ENCODE results near the gene ATPAF2. TPM values are rescaled to one million over a fixed set of nuclear protein-coding genes. Genes with fewer than 3 reads are reported as not detected.

ATPAF2 gene
- total and polyA plus RNA-seq, 4 donors = 7.1 to 19.9 (median 17.4) TPM

GRCh38 chr17:18043491-18043890 is 4.5 kb upstream of the ATPAF2 start:
- Histone ChIP-seq H3K4me3 (ENCODE audit: low read length in 2 of 2) (no peak overlapping the region), H3K27ac (ENCODE audit: low read depth in 1 of 2, low read length in 2 of 2) (no peak overlapping the region), H3K4me1 (ENCODE audit: control insufficient read depth in 1 of 2, insufficient read depth in 2 of 2, low read length in 2 of 2) (no peaks in the 10 kb centered on the region), H3K27me3 (ENCODE audit: control insufficient read depth in 1 of 2, insufficient read depth in 2 of 2, low read length in 1 of 2) (no peaks in the 10 kb centered on the region), H3K36me3 (ENCODE audit: control insufficient read depth in 1 of 2, insufficient read depth in 2 of 2, low read length in 1 of 2) (peaks cover 2 to 4% of the 10 kb centered on the region in 2 donors), H3K9me3 (ENCODE audit: control insufficient read depth, low read length) (no peaks in the 10 kb centered on the region)
- no peak for DNase-seq
- no peak for ATAC-seq (ENCODE audit: low FRiP score)
- 23 to 35% methylated on average over 1 of the region's 1 CpG for WGBS, 2 donors
- intact Hi-C loops (cut with DNase I) = no loop called here

- no peaks in the 10 kb centered on the region for H3K9me3 ChIP-seq (ENCODE audit: control insufficient read depth, low read length)
- WGBS, 2 donors = 82 to 86% methylated on average over 8 of the region's 8 CpGs
- peaks cover 2 to 4% of the 10 kb centered on the region in 2 donors for H3K36me3 ChIP-seq (ENCODE audit: control insufficient read depth in 1 of 2, insufficient read depth in 2 of 2, low read length in 1 of 2)
- H3K4me1 ChIP-seq (ENCODE audit: control insufficient read depth in 1 of 2, insufficient read depth in 2 of 2, low read length in 2 of 2) = no peaks in the 10 kb centered on the region
- H3K27me3 ChIP-seq (ENCODE audit: control insufficient read depth in 1 of 2, insufficient read depth in 2 of 2, low read length in 1 of 2) = no peaks in the 10 kb centered on the region
- DNase-seq = no peak
- intact Hi-C loops (cut with DNase I) = no loop called here
- no peak for ATAC-seq (ENCODE audit: low FRiP score)
- no peak overlapping the region for H3K27ac ChIP-seq (ENCODE audit: low read depth in 1 of 2, low read length in 2 of 2)
- H3K4me3 ChIP-seq (ENCODE audit: low read length in 2 of 2) = no peak overlapping the region
Measured at GRCh38 chr17:18042983-18043382, 4.0 kb upstream of the ATPAF2 start.

- Histone ChIP-seq H3K9me3 (ENCODE audit: control insufficient read depth, low read length) (no peaks in the 10 kb centered on the region), H3K4me1 (ENCODE audit: control insufficient read depth in 1 of 2, insufficient read depth in 2 of 2, low read length in 2 of 2) (no peaks in the 10 kb centered on the region), H3K36me3 (ENCODE audit: control insufficient read depth in 1 of 2, insufficient read depth in 2 of 2, low read length in 1 of 2) (no peaks in the 10 kb centered on the region), H3K4me3 (ENCODE audit: low read length in 2 of 2) (no peak overlapping the region), H3K27ac (ENCODE audit: low read depth in 1 of 2, low read length in 2 of 2) (no peak overlapping the region), H3K27me3 (ENCODE audit: control insufficient read depth in 1 of 2, insufficient read depth in 2 of 2, low read length in 1 of 2) (no peaks in the 10 kb centered on the region)
- no peak for ATAC-seq (ENCODE audit: low FRiP score)
- WGBS, 2 donors = 53 to 54% methylated on average over 1 of the region's 1 CpG
- DNase-seq = no peak
- intact Hi-C loops (cut with DNase I) = no loop called here
Measured at GRCh38 chr17:18041776-18042175, 2.8 kb upstream of the ATPAF2 start.

- Histone ChIP-seq H3K4me3 (ENCODE audit: low read length in 2 of 2) (peak overlapping the region; percentile 31 to 52), H3K27me3 (ENCODE audit: control insufficient read depth in 1 of 2, insufficient read depth in 2 of 2, low read length in 1 of 2) (no peaks in the 10 kb centered on the region), H3K36me3 (ENCODE audit: control insufficient read depth in 1 of 2, insufficient read depth in 2 of 2, low read length in 1 of 2) (no peaks in the 10 kb centered on the region), H3K4me1 (ENCODE audit: control insufficient read depth in 1 of 2, insufficient read depth in 2 of 2, low read length in 2 of 2) (no peaks in the 10 kb centered on the region), H3K27ac (ENCODE audit: low read depth in 1 of 2, low read length in 2 of 2) (no peak overlapping the region), H3K9me3 (ENCODE audit: control insufficient read depth, low read length) (no peaks in the 10 kb centered on the region)
- 23 to 24% methylated on average over 6 of the region's 6 CpGs for whole genome bisulfite sequencing, 2 donors
- intact Hi-C loops (cut with DNase I) = no loop called here
- ATAC-seq (ENCODE audit: low FRiP score) (no peak), DNase-seq (no peak)
Measured at GRCh38 chr17:18040261-18040858, 1.4 kb upstream of the ATPAF2 start.

GRCh38 chr17:18039535-18040260 is 730 bp upstream of the ATPAF2 start:
- Histone ChIP-seq H3K27ac (ENCODE audit: low read depth in 1 of 2, low read length in 2 of 2) (no peak overlapping the region), H3K36me3 (ENCODE audit: control insufficient read depth in 1 of 2, insufficient read depth in 2 of 2, low read length in 1 of 2) (no peaks in the 10 kb centered on the region), H3K4me3 (ENCODE audit: low read length in 2 of 2) (peak overlapping the region; percentile 31 to 52), H3K9me3 (ENCODE audit: control insufficient read depth, low read length) (no peaks in the 10 kb centered on the region), H3K4me1 (ENCODE audit: control insufficient read depth in 1 of 2, insufficient read depth in 2 of 2, low read length in 2 of 2) (no peaks in the 10 kb centered on the region), H3K27me3 (ENCODE audit: control insufficient read depth in 1 of 2, insufficient read depth in 2 of 2, low read length in 1 of 2) (no peaks in the 10 kb centered on the region)
- intact Hi-C loops (cut with DNase I) = loop anchor here in 1 of 2 donors (1.0 to 10.0 kb wide), 3 partner anchors 67 to 265 kb away; partner anchors contain the start of genes DRC3 and TOM1L2
- DNase-seq (peak in 1 of 2 donors; percentile 67), ATAC-seq (ENCODE audit: low FRiP score) (peak; percentile 66)
- 0 to 1% methylated on average over 60 to 81 of the region's 81 CpGs for WGBS, 2 donors

- no peaks in the 10 kb centered on the region for H3K36me3 ChIP-seq (ENCODE audit: control insufficient read depth in 1 of 2, insufficient read depth in 2 of 2, low read length in 1 of 2)
Measured at GRCh38 chr17:18038149-18038850, 668 bp downstream of the ATPAF2 start.

GRCh38 chr17:18037486-18037885 is 1.5 kb downstream of the ATPAF2 start:
- intact Hi-C loops (cut with DNase I) = loop anchor here in 1 of 2 donors (10.0 kb wide), 2 partner anchors 223 to 263 kb away; no protein-coding TSS in a partner anchor
- no peak overlapping the region for H3K27ac ChIP-seq (ENCODE audit: low read depth in 1 of 2, low read length in 2 of 2)
- H3K9me3 ChIP-seq (ENCODE audit: control insufficient read depth, low read length) = no peaks in the 10 kb centered on the region
- no peaks in the 10 kb centered on the region for H3K27me3 ChIP-seq (ENCODE audit: control insufficient read depth in 1 of 2, insufficient read depth in 2 of 2, low read length in 1 of 2)
- DNase-seq (no peak), ATAC-seq (ENCODE audit: low FRiP score) (no peak)
- H3K36me3 ChIP-seq (ENCODE audit: control insufficient read depth in 1 of 2, insufficient read depth in 2 of 2, low read length in 1 of 2) = no peaks in the 10 kb centered on the region
- 76 to 79% methylated on average over 6 of the region's 6 CpGs for WGBS, 2 donors
- H3K4me3 ChIP-seq (ENCODE audit: low read length in 2 of 2) = no peak overlapping the region
- no peaks in the 10 kb centered on the region for H3K4me1 ChIP-seq (ENCODE audit: control insufficient read depth in 1 of 2, insufficient read depth in 2 of 2, low read length in 2 of 2)

More at GRCh38 chr17:18038149-18038850, 668 bp downstream of the ATPAF2 start:
- Histone ChIP-seq H3K27ac (ENCODE audit: low read depth in 1 of 2, low read length in 2 of 2) (peak overlapping the region in 1 of 2 donors; percentile 49), H3K9me3 (ENCODE audit: control insufficient read depth, low read length) (no peaks in the 10 kb centered on the region), H3K4me1 (ENCODE audit: control insufficient read depth in 1 of 2, insufficient read depth in 2 of 2, low read length in 2 of 2) (no peaks in the 10 kb centered on the region), H3K4me3 (ENCODE audit: low read length in 2 of 2) (peak overlapping the region; percentile 54 to 83), H3K27me3 (ENCODE audit: control insufficient read depth in 1 of 2, insufficient read depth in 2 of 2, low read length in 1 of 2) (no peaks in the 10 kb centered on the region)
- ATAC-seq (ENCODE audit: low FRiP score) = no peak
- DNase-seq = no peak
- intact Hi-C loops (cut with DNase I) = loop anchor here in 1 of 2 donors (10.0 kb wide), 2 partner anchors 223 to 263 kb away; no protein-coding TSS in a partner anchor
- 8% methylated on average over 13 of the region's 13 CpGs for WGBS, 2 donors

GRCh38 chr17:18035704-18036103 is 3.3 kb downstream of the ATPAF2 start:
- Histone ChIP-seq H3K4me1 (ENCODE audit: control insufficient read depth in 1 of 2, insufficient read depth in 2 of 2, low read length in 2 of 2) (no peaks in the 10 kb centered on the region), H3K4me3 (ENCODE audit: low read length in 2 of 2) (no peak overlapping the region), H3K36me3 (ENCODE audit: control insufficient read depth in 1 of 2, insufficient read depth in 2 of 2, low read length in 1 of 2) (peaks cover 0 to 2% of the 10 kb centered on the region in 2 donors), H3K27me3 (ENCODE audit: control insufficient read depth in 1 of 2, insufficient read depth in 2 of 2, low read length in 1 of 2) (no peaks in the 10 kb centered on the region), H3K9me3 (ENCODE audit: control insufficient read depth, low read length) (no peaks in the 10 kb centered on the region), H3K27ac (ENCODE audit: low read depth in 1 of 2, low read length in 2 of 2) (no peak overlapping the region)
- 77 to 82% methylated on average over 2 of the region's 2 CpGs for WGBS, 2 donors
- intact Hi-C loops (cut with DNase I) = loop anchor here in 1 of 2 donors (10.0 kb wide), 2 partner anchors 221 to 261 kb away; no protein-coding TSS in a partner anchor
- ATAC-seq (ENCODE audit: low FRiP score) (no peak), DNase-seq (no peak)

All from aorta (tissue), 5 donors.